PC-9 (cell line): ENCODE measurements around the gene C1orf226. TPM values are rescaled to one million over a fixed set of nuclear protein-coding genes. Genes with fewer than 3 reads are reported as not detected.
"Not testable (repeated sequence)": the region's sequence is repeated elsewhere in the genome, so short reads cannot be mapped to it uniquely, and the experiment has no call there.

Experiments used
- BruUV-seq: library from RNA; stranded (reverse); fragments of 400-500 nt; replicated peaks from 2 replicates; lab custom pipeline; 2021; lab: Mats Ljungman, UMichigan
- CTCF ChIA-PET: fragments of 300-600 bp; sonication (Branson Sonifier 250); formaldehyde crosslinking; loops from one replicate; lab custom pipeline; 2022; ENCODE audit warnings: antibody characterized with exemption; lab: Charles Lee
- POLR2A ChIA-PET: fragments of 300-600 bp; sonication (Branson Sonifier 250); formaldehyde crosslinking; loops from one replicate; lab custom pipeline; 2022; ENCODE audit warnings: antibody characterized with exemption; ENCODE audit not compliant: unreplicated experiment; lab: Charles Lee
- DNase-seq, 2 experiments: peaks; one replicate each; pipeline versions ENCODE4 v3.0.0 to v3.0.0-alpha.2; 2015 to 2022; ENCODE audit warnings: mixed read lengths in 1 of 2
- H2AFZ ChIP-seq: fragments of 200-600 bp; sonication (generic); 2 replicates; pipeline ENCODE4 v1.8.1; 2017; ENCODE audit warnings: antibody characterized with exemption
- H3F3A ChIP-seq: fragments of 200-600 bp; sonication (generic); 2 replicates; pipeline ENCODE4 v1.8.1; 2017; ENCODE audit warnings: antibody characterized with exemption, mild to moderate bottlenecking, low read depth; ENCODE audit not compliant: insufficient read depth
- H3K27ac ChIP-seq: fragments of 200-600 bp; sonication (generic); 2 replicates; pipeline ENCODE4 v1.6.1; 2016; ENCODE audit warnings: mixed run types
- H3K27me3 ChIP-seq: fragments of 200-600 bp; sonication (generic); 2 replicates; pipeline ENCODE4 v1.6.1; 2016; ENCODE audit warnings: low read depth, mixed run types; ENCODE audit not compliant: insufficient read depth
- H3K36me3 ChIP-seq: fragments of 200-600 bp; sonication (generic); 2 replicates; pipeline ENCODE4 v1.6.1; 2016; ENCODE audit warnings: low read depth, mixed run types
- H3K4me1 ChIP-seq: fragments of 200-600 bp; sonication (generic); replicated peaks from 2 replicates; pipeline ENCODE4 v1.6.1; 2016; ENCODE audit warnings: mixed run types; ENCODE audit not compliant: insufficient read depth
- H3K4me2 ChIP-seq: fragments of 200-600 bp; sonication (generic); 2 replicates; pipeline ENCODE4 v1.6.1; 2017; ENCODE audit warnings: mixed run types
- H3K4me3 ChIP-seq: fragments of 200-600 bp; sonication (generic); 2 replicates; pipeline ENCODE4 v1.6.1; 2016; ENCODE audit warnings: mixed run types
- H3K79me2 ChIP-seq: fragments of 200-600 bp; sonication (generic); 2 replicates; pipeline ENCODE4 v1.6.1; 2017; ENCODE audit warnings: low read depth, mixed run types
- H3K9me2 ChIP-seq: fragments of 200-600 bp; sonication (generic); 2 replicates; pipeline ENCODE4 v1.8.1; 2017; ENCODE audit warnings: mild to moderate bottlenecking; ENCODE audit not compliant: insufficient read depth
- H3K9me3 ChIP-seq: fragments of 200-600 bp; sonication (generic); 2 replicates; pipeline ENCODE4 v1.8.1; 2016; ENCODE audit warnings: low read depth; ENCODE audit not compliant: insufficient read depth
- H4K20me1 ChIP-seq: fragments of 200-600 bp; sonication (generic); 2 replicates; pipeline ENCODE4 v1.8.1; 2017; ENCODE audit not compliant: insufficient read depth
- EZH2 ChIP-seq: fragments of 200-600 bp; sonication (generic); IDR thresholded peaks from 2 replicates; pipeline ENCODE4 v1.8.0; 2017; ENCODE audit warnings: antibody characterized with exemption, low read depth
- intact Hi-C: fragments of 100-400 bp; cut with micrococcal nuclease; formaldehyde crosslinking; loops from one replicate; pipeline ENCODE4 v1.10.0; 2022; ENCODE audit not compliant: unreplicated experiment
- total RNA-seq: library from RNA; stranded (reverse); gene quantifications from 2 replicates; pipeline ENCODE4 v1.2.3, GENCODE V29; 2021
- TF ChIP-seq, protein P1 (sequence below): fragments of 200-600 bp; sonication (generic); conservative IDR thresholded peaks from 2 replicates; pipeline ENCODE4 v1.6.1; 2017; ENCODE audit warnings: mixed run types, antibody characterized with exemption, mild to moderate bottlenecking, moderate library complexity

C1orf226 gene
- total RNA-seq, 1 experiment from 2014 or later, result 10.5 TPM

DNA sequence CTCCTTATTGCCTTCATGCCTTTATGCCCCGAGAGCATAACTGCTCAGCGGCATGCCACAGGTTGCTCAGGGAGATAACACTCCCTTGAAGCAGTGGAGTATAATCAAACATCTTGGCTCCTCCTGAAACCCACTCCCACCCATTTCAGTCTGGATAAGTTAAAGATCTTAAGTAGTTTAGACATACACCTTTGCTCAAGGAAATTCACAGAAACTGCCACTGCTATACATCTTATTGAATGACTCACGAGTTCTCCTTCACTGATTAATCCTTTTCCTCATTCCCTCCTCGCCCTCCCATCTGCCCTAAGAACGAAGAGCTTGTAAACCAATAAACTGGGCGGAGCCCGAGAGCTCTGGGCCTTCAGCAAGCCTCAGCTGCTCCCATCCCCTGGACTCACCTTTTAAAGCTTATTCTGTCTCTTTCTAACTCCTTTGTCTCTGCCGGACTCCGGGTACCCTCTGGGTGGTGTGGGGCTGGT, 38.0 kb downstream of the C1orf226 start:
- H3K36me3 ChIP-seq, intact Hi-C loops, H3K27me3 ChIP-seq, H3K9me2 ChIP-seq, H3K79me2 ChIP-seq, H4K20me1 ChIP-seq, H3K9me3 ChIP-seq, CTCF ChIA-PET, H3K4me3 ChIP-seq, BruUV-seq, H3F3A ChIP-seq, H2AFZ ChIP-seq: not testable (repeated sequence)
- POLR2A ChIA-PET, result interaction anchor here (0.7 kb wide), 1 partner anchor 47 kb away, joined by 3 read pairs; no protein-coding TSS in a partner anchor
- peaks cover 17% of the 10 kb centered on the region for H3K4me1 ChIP-seq
- peak; percentile 10 to 80 for DNase-seq
- H3K4me2 ChIP-seq, result peak overlapping the region; percentile 9; the same call in 1 of the 2 replicates
- H3K27ac ChIP-seq, result peak overlapping the region; percentile 33; the same call in 1 of the 2 replicates

GRCh38 chr1:162420120-162420519, 38.6 kb downstream of the C1orf226 start:
- intact Hi-C loops, result no loop called here
- no peak overlapping the region for H2AFZ ChIP-seq
- no TSS peak for BruUV-seq

DNA sequence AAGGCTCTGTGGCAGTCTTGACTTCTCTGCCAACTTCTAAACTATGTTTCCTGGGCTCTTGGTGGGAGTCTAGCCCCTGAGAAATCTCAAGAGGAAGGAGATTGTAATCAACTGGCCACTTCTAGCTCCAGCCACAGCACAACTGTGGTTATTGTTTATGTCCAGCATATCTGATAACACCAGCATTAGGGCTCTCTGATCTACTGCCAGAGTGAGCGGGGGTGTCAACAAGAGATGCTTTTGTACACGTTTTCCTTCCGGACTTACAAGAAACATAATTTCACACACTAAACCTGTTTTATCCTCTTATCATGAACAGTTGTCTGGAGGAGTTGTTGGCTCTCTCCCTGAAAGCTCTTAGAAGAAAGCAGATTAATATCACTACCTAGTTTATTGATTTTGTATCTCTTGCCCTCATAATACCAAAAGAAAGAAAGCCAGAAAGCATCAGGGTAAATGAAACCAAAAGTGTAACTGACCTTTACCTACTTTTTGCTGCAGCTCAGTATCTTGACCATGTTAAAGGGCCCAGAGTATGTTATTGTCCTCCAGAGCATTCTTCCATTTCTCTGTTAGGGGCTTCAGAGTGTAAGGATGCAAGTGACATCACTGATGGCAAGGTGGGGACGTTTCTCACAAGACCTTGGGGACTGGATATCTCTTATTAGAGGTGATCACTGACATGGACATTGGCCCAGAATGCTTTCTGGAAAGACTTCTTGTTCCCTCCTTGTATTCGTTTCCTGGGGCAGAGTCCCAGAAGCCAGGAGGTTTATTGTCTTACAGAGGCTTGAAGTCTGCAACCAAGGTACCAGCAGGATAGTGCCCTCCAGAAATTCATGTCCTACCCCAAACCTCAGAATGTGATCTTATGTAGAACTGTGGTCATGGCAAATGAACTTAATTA, 40.0 kb downstream of the C1orf226 start:
- Histone ChIP-seq H3K27me3 (no peaks in the 10 kb centered on the region), H3K79me2 (no peaks in the 10 kb centered on the region), H3K9me2 (no peaks in the 10 kb centered on the region), H3K9me3 (no peaks in the 10 kb centered on the region), H3K36me3 (no peaks in the 10 kb centered on the region), H3F3A (no peaks in the 10 kb centered on the region), H3K4me1 (peaks cover 17% of the 10 kb centered on the region), H3K4me2 (no peak overlapping the region), H3K27ac (no peak overlapping the region), H4K20me1 (no peaks in the 10 kb centered on the region), H2AFZ (no peak overlapping the region), H3K4me3 (no peak overlapping the region)
- TF ChIP-seq, protein P1, sequence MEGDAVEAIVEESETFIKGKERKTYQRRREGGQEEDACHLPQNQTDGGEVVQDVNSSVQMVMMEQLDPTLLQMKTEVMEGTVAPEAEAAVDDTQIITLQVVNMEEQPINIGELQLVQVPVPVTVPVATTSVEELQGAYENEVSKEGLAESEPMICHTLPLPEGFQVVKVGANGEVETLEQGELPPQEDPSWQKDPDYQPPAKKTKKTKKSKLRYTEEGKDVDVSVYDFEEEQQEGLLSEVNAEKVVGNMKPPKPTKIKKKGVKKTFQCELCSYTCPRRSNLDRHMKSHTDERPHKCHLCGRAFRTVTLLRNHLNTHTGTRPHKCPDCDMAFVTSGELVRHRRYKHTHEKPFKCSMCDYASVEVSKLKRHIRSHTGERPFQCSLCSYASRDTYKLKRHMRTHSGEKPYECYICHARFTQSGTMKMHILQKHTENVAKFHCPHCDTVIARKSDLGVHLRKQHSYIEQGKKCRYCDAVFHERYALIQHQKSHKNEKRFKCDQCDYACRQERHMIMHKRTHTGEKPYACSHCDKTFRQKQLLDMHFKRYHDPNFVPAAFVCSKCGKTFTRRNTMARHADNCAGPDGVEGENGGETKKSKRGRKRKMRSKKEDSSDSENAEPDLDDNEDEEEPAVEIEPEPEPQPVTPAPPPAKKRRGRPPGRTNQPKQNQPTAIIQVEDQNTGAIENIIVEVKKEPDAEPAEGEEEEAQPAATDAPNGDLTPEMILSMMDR, result no peak
- no peak for TF ChIP-seq EZH2
- DNase-seq, result no peak
- CTCF ChIA-PET, result no interaction called here
- POLR2A ChIA-PET, result no interaction called here
- no TSS peak for BruUV-seq
- intact Hi-C loops, result no loop called here

More at GRCh38 chr1:162420120-162420519, 38.6 kb downstream of the C1orf226 start:
- Histone ChIP-seq H3K9me2 (no peaks in the 10 kb centered on the region), H3K4me1 (peaks cover 17% of the 10 kb centered on the region), H3K4me3 (no peak overlapping the region), H3K79me2 (no peaks in the 10 kb centered on the region), H3K9me3 (no peaks in the 10 kb centered on the region), H3K27ac (no peak overlapping the region), H3K27me3 (no peaks in the 10 kb centered on the region), H3K36me3 (no peaks in the 10 kb centered on the region), H3K4me2 (no peak overlapping the region), H3F3A (no peaks in the 10 kb centered on the region), H4K20me1 (no peaks in the 10 kb centered on the region)
- TF ChIP-seq, protein P1, result no peak
- no peak for TF ChIP-seq EZH2
- POLR2A ChIA-PET, result interaction anchor here (0.7 kb wide), 1 partner anchor 48 kb away, joined by 3 read pairs; no protein-coding TSS in a partner anchor
- no peak for DNase-seq
- CTCF ChIA-PET, result no interaction called here
